Liver (tissue), 3 donors: Measurements from ENCODE around the gene CTLA4.

Experiments used
- EGR1 ChIP-seq, 2 donors: IDR thresholded peaks; 2 replicates each; pipeline ENCODE4 v1.6.1; 2016 to 2018; ENCODE audit warnings: antibody characterized with exemption in 2 of 2, low read depth in 2 of 2
- FOXA1 ChIP-seq: IDR thresholded peaks from 2 replicates; pipeline ENCODE4 v1.6.1; 2016; ENCODE audit warnings: antibody characterized with exemption
- GABPA ChIP-seq, 2 donors: IDR thresholded peaks in 1 of 2; conservative IDR thresholded peaks in 1 of 2; 2 replicates each; pipeline ENCODE4 v1.6.1; 2016; ENCODE audit warnings: antibody characterized with exemption in 2 of 2, mild to moderate bottlenecking in 1 of 2, moderate library complexity in 1 of 2
- JUND ChIP-seq, 2 donors: IDR thresholded peaks; 2 replicates each; pipeline ENCODE4 v1.6.1; 2016; ENCODE audit warnings: antibody characterized with exemption in 2 of 2
- RAD21 ChIP-seq, 2 donors: IDR thresholded peaks; 2 replicates each; pipeline ENCODE4 v1.6.1; 2016; ENCODE audit warnings: antibody characterized with exemption in 2 of 2, mild to moderate bottlenecking in 2 of 2
- RXRA ChIP-seq, 2 donors: IDR thresholded peaks; 2 replicates each; pipeline ENCODE4 v1.6.1; 2017 to 2018; ENCODE audit warnings: antibody characterized with exemption in 2 of 2, mild to moderate bottlenecking in 1 of 2
- TAF1 ChIP-seq: conservative IDR thresholded peaks from 2 replicates; pipeline ENCODE4 v1.6.1; 2016; ENCODE audit warnings: antibody characterized with exemption, mild to moderate bottlenecking
- YY1 ChIP-seq: IDR thresholded peaks from 2 replicates; pipeline ENCODE4 v1.6.1; 2016; ENCODE audit warnings: antibody characterized with exemption, mild to moderate bottlenecking
- TF ChIP-seq, protein P1 (sequence below): fragments of 150-350 bp; IDR thresholded peaks from 2 replicates; pipeline ENCODE4 v1.5.1; 2017; ENCODE audit warnings: improper control_type of control experiment, low read depth, low read length; ENCODE audit not compliant: missing input control
- TF ChIP-seq, protein P2 (sequence below): IDR thresholded peaks from 2 replicates; pipeline ENCODE4 v1.6.1; 2016; ENCODE audit warnings: antibody characterized with exemption, mild to moderate bottlenecking
- TF ChIP-seq, protein P3 (sequence below): IDR thresholded peaks from 2 replicates; pipeline ENCODE4 v1.6.1; 2016; ENCODE audit warnings: antibody characterized with exemption
- TF ChIP-seq, protein P4 (sequence below): IDR thresholded peaks from 2 replicates; pipeline ENCODE4 v1.6.1; 2016; ENCODE audit warnings: antibody characterized with exemption
- donor health status: healthy.
- donor health status: healthy.

DNA sequence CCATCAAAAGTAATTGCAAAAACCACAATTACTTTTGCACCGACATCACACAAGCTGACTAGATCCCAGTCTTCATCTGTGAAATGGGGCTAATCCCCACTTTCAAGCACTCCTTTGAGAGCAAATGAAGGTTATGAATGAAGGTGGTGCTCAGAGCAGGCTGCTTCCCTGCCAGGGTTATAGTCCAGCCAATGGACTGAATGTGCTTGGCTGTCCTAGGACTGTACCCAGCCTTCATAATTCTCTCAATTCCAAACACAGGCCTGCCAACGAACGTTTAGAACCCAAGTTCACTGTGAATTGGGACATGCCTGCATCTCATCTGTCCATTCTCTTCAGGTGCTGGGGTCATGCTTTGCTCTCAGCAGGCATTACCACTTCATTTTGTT lies 41.2 kb downstream of the CTLA4 start:
- TF ChIP-seq, protein P1, sequence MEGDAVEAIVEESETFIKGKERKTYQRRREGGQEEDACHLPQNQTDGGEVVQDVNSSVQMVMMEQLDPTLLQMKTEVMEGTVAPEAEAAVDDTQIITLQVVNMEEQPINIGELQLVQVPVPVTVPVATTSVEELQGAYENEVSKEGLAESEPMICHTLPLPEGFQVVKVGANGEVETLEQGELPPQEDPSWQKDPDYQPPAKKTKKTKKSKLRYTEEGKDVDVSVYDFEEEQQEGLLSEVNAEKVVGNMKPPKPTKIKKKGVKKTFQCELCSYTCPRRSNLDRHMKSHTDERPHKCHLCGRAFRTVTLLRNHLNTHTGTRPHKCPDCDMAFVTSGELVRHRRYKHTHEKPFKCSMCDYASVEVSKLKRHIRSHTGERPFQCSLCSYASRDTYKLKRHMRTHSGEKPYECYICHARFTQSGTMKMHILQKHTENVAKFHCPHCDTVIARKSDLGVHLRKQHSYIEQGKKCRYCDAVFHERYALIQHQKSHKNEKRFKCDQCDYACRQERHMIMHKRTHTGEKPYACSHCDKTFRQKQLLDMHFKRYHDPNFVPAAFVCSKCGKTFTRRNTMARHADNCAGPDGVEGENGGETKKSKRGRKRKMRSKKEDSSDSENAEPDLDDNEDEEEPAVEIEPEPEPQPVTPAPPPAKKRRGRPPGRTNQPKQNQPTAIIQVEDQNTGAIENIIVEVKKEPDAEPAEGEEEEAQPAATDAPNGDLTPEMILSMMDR: no peak
- TF ChIP-seq, protein P2, sequence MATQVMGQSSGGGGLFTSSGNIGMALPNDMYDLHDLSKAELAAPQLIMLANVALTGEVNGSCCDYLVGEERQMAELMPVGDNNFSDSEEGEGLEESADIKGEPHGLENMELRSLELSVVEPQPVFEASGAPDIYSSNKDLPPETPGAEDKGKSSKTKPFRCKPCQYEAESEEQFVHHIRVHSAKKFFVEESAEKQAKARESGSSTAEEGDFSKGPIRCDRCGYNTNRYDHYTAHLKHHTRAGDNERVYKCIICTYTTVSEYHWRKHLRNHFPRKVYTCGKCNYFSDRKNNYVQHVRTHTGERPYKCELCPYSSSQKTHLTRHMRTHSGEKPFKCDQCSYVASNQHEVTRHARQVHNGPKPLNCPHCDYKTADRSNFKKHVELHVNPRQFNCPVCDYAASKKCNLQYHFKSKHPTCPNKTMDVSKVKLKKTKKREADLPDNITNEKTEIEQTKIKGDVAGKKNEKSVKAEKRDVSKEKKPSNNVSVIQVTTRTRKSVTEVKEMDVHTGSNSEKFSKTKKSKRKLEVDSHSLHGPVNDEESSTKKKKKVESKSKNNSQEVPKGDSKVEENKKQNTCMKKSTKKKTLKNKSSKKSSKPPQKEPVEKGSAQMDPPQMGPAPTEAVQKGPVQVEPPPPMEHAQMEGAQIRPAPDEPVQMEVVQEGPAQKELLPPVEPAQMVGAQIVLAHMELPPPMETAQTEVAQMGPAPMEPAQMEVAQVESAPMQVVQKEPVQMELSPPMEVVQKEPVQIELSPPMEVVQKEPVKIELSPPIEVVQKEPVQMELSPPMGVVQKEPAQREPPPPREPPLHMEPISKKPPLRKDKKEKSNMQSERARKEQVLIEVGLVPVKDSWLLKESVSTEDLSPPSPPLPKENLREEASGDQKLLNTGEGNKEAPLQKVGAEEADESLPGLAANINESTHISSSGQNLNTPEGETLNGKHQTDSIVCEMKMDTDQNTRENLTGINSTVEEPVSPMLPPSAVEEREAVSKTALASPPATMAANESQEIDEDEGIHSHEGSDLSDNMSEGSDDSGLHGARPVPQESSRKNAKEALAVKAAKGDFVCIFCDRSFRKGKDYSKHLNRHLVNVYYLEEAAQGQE: no peak
- TF ChIP-seq RAD21 (IDR thresholded peaks at IDR 0.05) (no peak), RXRA (IDR thresholded peaks at IDR 0.05) (no peak), FOXA1 (no peak), EGR1 (IDR thresholded peaks at IDR 0.05; ENCODE audit: low read depth in 2 of 2) (no peak), TAF1 (no peak), GABPA (IDR thresholded peaks at IDR 0.05 in 1 of 2, conservative IDR thresholded peaks at IDR 0.05 in 1 of 2) (no peak), YY1 (no peak), JUND (IDR thresholded peaks at IDR 0.05) (no peak)
- TF ChIP-seq, protein P3, sequence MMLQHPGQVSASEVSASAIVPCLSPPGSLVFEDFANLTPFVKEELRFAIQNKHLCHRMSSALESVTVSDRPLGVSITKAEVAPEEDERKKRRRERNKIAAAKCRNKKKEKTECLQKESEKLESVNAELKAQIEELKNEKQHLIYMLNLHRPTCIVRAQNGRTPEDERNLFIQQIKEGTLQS: no peak
- TF ChIP-seq, protein P4, sequence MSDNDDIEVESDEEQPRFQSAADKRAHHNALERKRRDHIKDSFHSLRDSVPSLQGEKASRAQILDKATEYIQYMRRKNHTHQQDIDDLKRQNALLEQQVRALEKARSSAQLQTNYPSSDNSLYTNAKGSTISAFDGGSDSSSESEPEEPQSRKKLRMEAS: no peak
